HFFc6 (cell line): ENCODE measurements around the gene JCHAIN. TPM values are rescaled to one million over a fixed set of nuclear protein-coding genes. Genes with fewer than 3 reads are reported as not detected.
"Not testable (repeated sequence)": the region's sequence is repeated elsewhere in the genome, so short reads cannot be mapped to it uniquely, and the experiment has no call there.

Experiments used
- DNase-seq: peaks from one replicate; pipeline ENCODE4 v3.0.0-alpha.2; 2018
- H3K27ac Mint-ChIP-seq: 2 replicates; pipeline ENCODE4 v1.8.0; 2020; ENCODE audit warnings: mild to moderate bottlenecking, mixed read lengths
- H3K27me3 Mint-ChIP-seq: 2 replicates; pipeline ENCODE4 v1.8.0; 2021; ENCODE audit warnings: mild to moderate bottlenecking, moderate library complexity, mixed read lengths; ENCODE audit not compliant: insufficient read depth
- H3K36me3 Mint-ChIP-seq: 2 replicates; pipeline ENCODE4 v1.8.0; 2021; ENCODE audit warnings: low read depth, mixed read lengths
- H3K4me1 Mint-ChIP-seq: 2 replicates; pipeline ENCODE4 v1.8.0; 2020; ENCODE audit warnings: low read depth, mixed read lengths
- H3K4me3 Mint-ChIP-seq: 2 replicates; pipeline ENCODE4 v1.8.0; 2020; ENCODE audit warnings: mild to moderate bottlenecking, moderate library complexity, mixed read lengths
- H3K9me3 Mint-ChIP-seq: 2 replicates; pipeline ENCODE4 v1.8.0; 2020; ENCODE audit warnings: mild to moderate bottlenecking, mixed read lengths
- total RNA-seq, 6 experiments: library from RNA; stranded (reverse); fragmentation: NEBNext Ultra II Directional; extraction: Animal tissue kit (Norgen Biotek cat#: 25700); gene quantifications; 2 replicates in 1 of 6; 3 replicates in 5 of 6; pipeline ENCODE4 v1.2.3, GENCODE V29; 2021
- TF ChIP-seq, protein P1 (sequence below): fragments of 200-600 bp; sonication (generic); IDR thresholded peaks from 2 replicates; pipeline ENCODE4 v1.5.0; 2021; ENCODE audit warnings: antibody characterized with exemption, mild to moderate bottlenecking

The JCHAIN gene
- total RNA-seq, 6 experiments from 2014 or later = 0.15 to 1.3 (median 0.46) TPM; not detected in 1

DNA sequence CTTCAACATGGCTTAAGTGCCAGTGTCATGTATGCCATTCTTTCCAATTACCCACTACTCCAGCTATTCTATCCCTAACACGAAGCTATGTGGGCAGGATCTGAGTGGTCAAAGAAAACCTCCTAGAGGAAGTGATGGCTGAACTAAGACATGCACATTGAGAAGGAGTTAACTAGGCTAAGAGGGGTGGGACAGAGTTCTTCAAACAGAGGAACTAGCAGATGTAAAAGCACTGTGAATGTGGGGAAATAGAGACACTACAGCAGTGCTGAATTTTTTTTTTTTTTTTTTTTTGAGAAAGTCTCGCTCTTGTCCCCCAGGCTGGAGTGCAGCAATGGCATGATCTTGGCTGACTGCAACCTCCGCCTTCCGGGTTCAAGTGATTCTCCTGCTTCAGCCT is 6.2 kb downstream of the JCHAIN start:
- Mint-ChIP-seq H3K4me1 (peaks cover 2% of the 10 kb centered on the region), H3K27me3 (peaks cover 1% of the 10 kb centered on the region; the same call in 1 of the 2 replicates), H3K4me3 (no peak overlapping the region), H3K9me3 (no peaks in the 10 kb centered on the region), H3K27ac (no peak overlapping the region), H3K36me3 (no peaks in the 10 kb centered on the region)
- no peak for DNase-seq
- TF ChIP-seq, protein P1, sequence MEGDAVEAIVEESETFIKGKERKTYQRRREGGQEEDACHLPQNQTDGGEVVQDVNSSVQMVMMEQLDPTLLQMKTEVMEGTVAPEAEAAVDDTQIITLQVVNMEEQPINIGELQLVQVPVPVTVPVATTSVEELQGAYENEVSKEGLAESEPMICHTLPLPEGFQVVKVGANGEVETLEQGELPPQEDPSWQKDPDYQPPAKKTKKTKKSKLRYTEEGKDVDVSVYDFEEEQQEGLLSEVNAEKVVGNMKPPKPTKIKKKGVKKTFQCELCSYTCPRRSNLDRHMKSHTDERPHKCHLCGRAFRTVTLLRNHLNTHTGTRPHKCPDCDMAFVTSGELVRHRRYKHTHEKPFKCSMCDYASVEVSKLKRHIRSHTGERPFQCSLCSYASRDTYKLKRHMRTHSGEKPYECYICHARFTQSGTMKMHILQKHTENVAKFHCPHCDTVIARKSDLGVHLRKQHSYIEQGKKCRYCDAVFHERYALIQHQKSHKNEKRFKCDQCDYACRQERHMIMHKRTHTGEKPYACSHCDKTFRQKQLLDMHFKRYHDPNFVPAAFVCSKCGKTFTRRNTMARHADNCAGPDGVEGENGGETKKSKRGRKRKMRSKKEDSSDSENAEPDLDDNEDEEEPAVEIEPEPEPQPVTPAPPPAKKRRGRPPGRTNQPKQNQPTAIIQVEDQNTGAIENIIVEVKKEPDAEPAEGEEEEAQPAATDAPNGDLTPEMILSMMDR = no peak

DNA sequence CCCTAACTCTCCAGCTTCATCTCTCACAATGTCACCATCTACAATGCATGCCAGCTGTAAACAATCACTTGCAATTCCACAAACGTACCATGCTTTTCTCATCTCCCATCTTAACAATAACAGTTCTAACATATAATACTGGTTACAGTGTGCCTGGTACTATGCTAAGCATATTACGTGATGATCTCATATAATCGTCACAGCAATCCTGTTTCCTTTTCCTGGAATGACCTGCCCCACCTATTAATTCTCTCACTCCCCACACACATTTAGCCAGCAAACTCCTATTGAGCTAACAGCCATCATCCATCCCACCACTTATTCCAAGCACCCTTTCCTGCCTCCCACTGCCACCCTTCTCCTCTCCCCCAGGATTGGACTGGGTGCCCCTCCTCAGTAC is 7.9 kb downstream of the JCHAIN start:
- H3K4me3 Mint-ChIP-seq = no peak overlapping the region
- H3K27me3 Mint-ChIP-seq = peaks cover 1% of the 10 kb centered on the region
- no peaks in the 10 kb centered on the region for H3K9me3 Mint-ChIP-seq
- no peak overlapping the region for H3K27ac Mint-ChIP-seq
- H3K4me1 Mint-ChIP-seq = peaks cover 13% of the 10 kb centered on the region
- no peak for DNase-seq
- H3K36me3 Mint-ChIP-seq = no peaks in the 10 kb centered on the region
- TF ChIP-seq, protein P1 = no peak

GRCh38 chr4:70657326-70657725 is 9.0 kb downstream of the JCHAIN start:
- DNase-seq = no peak
- Mint-ChIP-seq H3K4me3 (no peak overlapping the region), H3K36me3 (no peaks in the 10 kb centered on the region), H3K4me1 (peaks cover 13% of the 10 kb centered on the region), H3K27me3 (peaks cover 1% of the 10 kb centered on the region), H3K27ac (no peak overlapping the region), H3K9me3 (no peaks in the 10 kb centered on the region)
- TF ChIP-seq, protein P1 = no peak

DNA sequence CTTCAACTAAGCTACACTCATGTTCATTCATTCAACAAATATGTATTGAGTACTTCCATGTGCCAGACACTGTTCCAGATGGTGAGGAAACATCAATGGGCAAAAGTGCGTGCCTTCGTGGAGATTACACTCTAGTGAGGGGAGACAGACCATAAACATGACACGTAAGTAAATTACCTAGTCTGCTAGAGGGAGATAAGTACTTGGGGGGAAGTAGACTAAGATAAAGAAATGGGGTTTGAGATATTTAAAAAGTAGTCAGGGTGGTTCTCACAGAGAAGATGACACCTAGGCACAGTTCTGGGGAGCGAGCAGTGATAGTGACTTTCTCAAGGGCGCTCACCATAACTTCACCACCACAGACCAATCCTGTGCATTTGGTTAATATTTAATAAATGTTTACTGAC is 11.7 kb downstream of the JCHAIN start:
- no peak overlapping the region for H3K27ac Mint-ChIP-seq

DNA sequence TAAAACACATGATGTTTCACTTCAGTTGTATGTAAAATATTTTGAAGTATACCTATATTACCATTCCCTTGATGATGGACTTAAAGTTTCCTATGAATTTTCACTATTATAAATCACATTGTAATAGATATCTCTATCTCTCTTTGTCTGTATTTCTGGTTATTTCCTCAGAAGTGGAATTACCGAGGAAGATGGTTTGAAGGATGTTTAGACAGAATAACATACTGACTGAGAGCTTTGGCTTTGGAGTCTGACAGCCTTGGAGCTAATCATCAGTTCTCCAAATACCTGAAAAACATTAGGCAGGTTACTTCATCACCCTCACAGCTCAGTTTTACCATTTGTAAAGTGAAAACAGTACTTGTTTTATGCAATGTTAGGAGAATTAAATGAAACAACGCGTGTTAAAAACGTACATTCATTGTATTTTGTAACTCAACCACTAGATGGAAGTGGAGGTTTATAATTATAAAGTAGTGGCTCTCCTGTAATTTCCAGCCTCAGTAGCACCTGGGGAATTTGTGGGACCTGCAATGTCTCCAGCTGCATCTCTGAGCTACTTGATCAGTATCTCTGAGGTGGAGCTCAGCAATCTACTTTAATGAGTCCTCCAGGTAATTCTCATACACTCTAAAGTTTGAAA is 14.3 kb downstream of the JCHAIN start:
- H3K9me3 Mint-ChIP-seq = no peaks in the 10 kb centered on the region
- H3K27ac Mint-ChIP-seq = no peak overlapping the region; the same call in 1 of the 2 replicates
- H3K4me3 Mint-ChIP-seq = peak overlapping the region; percentile 66; the same call in 1 of the 2 replicates
- TF ChIP-seq, protein P1 = peak; percentile 82
- H3K36me3 Mint-ChIP-seq = no peaks in the 10 kb centered on the region
- peak; percentile 43 for DNase-seq
- no peaks in the 10 kb centered on the region; the same call in 1 of the 2 replicates for H3K27me3 Mint-ChIP-seq
- H3K4me1 Mint-ChIP-seq = peaks cover 31% of the 10 kb centered on the region

More for the DNA sequence above, 11.7 kb downstream of the JCHAIN start:
- Mint-ChIP-seq H3K36me3 (no peaks in the 10 kb centered on the region), H3K9me3 (no peaks in the 10 kb centered on the region), H3K4me3 (no peak overlapping the region), H3K4me1 (peaks cover 21% of the 10 kb centered on the region), H3K27me3 (no peaks in the 10 kb centered on the region; the same call in 1 of the 2 replicates)
- TF ChIP-seq, protein P1 = no peak
- DNase-seq = no peak

DNA sequence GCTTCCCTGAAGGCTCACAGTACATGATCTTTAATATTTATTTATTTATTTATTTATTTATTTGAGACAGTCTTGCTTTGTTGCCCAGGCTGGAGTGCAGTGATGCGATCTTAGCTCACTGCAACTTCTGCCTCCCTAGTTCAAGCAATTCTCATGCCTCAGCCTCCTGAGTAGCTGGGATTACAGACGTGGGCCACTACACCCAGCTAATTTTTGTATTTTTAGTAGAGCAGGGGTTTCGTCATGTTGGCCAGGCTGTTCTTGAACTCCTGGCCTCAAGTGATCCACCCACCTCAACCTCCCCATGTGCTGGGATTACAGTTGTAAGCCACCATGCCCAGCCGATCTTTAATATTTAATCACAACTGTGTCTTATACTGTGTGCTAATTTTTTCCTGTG is 15.6 kb downstream of the JCHAIN start:
- H3K27ac Mint-ChIP-seq, DNase-seq, H3K4me3 Mint-ChIP-seq, H3K27me3 Mint-ChIP-seq, H3K36me3 Mint-ChIP-seq, H3K9me3 Mint-ChIP-seq: not testable (repeated sequence)
- H3K4me1 Mint-ChIP-seq = peaks cover 31% of the 10 kb centered on the region
